ENCODE measurements around the gene ARL16. TPM values are rescaled to one million over a fixed set of nuclear protein-coding genes. Genes with fewer than 3 reads are reported as not detected.
A peak's percentile ranks its signal among the peaks of the same experiment; 100 is the strongest.

Gene ARL16
- polyA plus RNA-seq, 2 of the 4 experiments (the other 2 are of a cell fraction), result 45.2 to 53.6 TPM

DNA sequence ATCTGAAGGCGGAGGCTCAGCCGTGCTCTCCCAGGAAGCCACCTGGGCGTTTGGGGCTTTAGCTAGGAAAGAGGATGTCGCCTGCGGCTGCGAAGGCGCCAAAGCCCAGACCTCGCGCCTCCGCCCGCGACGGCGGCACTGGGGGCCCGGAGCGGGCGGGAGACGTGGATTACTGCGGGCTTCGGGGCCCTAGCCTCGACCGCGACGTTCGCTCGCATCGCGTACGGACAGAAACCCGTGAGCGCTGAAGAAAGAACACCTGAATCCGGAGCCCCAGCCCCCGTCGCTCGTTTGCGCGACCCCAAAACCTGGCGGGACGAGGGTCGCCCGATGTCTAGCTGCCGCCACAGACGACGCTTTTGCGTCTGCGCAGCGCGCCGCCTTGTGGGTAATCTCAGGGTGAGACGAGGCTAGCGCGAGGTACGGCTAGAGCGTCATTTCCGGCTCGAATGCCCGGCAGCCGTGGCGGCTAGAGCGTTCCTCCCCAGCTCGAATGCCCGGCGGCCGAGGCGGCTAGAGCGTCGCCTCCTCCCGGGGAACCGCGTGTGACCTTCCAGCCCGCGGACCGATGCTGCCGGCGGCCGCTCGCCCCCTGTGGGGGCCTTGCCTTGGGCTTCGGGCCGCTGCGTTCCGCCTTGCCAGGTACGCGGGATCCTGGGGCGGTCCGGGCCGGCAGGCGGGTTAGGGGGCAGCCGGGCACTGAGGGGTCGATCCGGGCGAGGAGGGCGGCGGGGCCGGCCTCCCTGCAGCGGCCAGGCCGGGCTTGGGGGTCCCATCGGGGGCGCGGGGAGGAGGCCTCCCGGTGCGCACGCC lies 19.5 kb upstream of the ARL16 start, which contains the start of gene MRPL12 (continued):
- TF ChIP-seq, protein P1, sequence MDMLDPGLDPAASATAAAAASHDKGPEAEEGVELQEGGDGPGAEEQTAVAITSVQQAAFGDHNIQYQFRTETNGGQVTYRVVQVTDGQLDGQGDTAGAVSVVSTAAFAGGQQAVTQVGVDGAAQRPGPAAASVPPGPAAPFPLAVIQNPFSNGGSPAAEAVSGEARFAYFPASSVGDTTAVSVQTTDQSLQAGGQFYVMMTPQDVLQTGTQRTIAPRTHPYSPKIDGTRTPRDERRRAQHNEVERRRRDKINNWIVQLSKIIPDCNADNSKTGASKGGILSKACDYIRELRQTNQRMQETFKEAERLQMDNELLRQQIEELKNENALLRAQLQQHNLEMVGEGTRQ (IDR thresholded peaks at IDR 0.05), result no peak
- TF ChIP-seq ESRRA (IDR thresholded peaks at IDR 0.05; ENCODE audit: borderline replicate concordance, low read length), result peak; percentile 30; the same call in 1 of the 2 replicates
- TF ChIP-seq RCOR1 (IDR thresholded peaks at IDR 0.05; ENCODE audit: low read depth, low read length), result no peak
- no peak for TF ChIP-seq CHD4 (IDR thresholded peaks at IDR 0.05; ENCODE audit: borderline replicate concordance)
- TF ChIP-seq, protein P2, sequence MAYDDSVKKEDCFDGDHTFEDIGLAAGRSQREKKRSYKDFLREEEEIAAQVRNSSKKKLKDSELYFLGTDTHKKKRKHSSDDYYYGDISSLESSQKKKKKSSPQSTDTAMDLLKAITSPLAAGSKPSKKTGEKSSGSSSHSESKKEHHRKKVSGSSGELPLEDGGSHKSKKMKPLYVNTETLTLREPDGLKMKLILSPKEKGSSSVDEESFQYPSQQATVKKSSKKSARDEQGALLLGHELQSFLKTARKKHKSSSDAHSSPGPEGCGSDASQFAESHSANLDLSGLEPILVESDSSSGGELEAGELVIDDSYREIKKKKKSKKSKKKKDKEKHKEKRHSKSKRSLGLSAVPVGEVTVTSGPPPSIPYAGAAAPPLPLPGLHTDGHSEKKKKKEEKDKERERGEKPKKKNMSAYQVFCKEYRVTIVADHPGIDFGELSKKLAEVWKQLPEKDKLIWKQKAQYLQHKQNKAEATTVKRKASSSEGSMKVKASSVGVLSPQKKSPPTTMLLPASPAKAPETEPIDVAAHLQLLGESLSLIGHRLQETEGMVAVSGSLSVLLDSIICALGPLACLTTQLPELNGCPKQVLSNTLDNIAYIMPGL (CRISPR knock-in tag; IDR thresholded peaks at IDR 0.05; ENCODE audit: borderline replicate concordance), result no peak
- TF ChIP-seq, protein P3, sequence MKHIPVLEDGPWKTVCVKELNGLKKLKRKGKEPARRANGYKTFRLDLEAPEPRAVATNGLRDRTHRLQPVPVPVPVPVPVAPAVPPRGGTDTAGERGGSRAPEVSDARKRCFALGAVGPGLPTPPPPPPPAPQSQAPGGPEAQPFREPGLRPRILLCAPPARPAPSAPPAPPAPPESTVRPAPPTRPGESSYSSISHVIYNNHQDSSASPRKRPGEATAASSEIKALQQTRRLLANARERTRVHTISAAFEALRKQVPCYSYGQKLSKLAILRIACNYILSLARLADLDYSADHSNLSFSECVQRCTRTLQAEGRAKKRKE (CRISPR knock-in tag; IDR thresholded peaks at IDR 0.05; ENCODE audit: low read depth), result no peak
- no peak; a peak in 1 of 5 replicates for TF ChIP-seq EP300 (IDR thresholded peaks at IDR 0.05)
- 0 out of 3 replicates have a peak, but pooled peaks have one; percentile 11 for TF ChIP-seq SMC3 (IDR thresholded peaks at IDR 0.05)
- peak; percentile 55 for TF ChIP-seq KDM5A (IDR thresholded peaks at IDR 0.05)
- 0 out of 2 replicates have a peak, but pooled peaks have one; percentile 26 for TF ChIP-seq TFCP2L1 (CRISPR knock-in tag; IDR thresholded peaks at IDR 0.05)
- no peak for TF ChIP-seq FOSL2 (IDR thresholded peaks at IDR 0.05)
- TF ChIP-seq FOSL2 (CRISPR knock-in tag; IDR thresholded peaks at IDR 0.05), result no peak; the same call in 1 of the 2 replicates
- no peak for TF ChIP-seq HOXB5 (CRISPR knock-in tag; IDR thresholded peaks at IDR 0.05)
- TF ChIP-seq, protein P4, sequence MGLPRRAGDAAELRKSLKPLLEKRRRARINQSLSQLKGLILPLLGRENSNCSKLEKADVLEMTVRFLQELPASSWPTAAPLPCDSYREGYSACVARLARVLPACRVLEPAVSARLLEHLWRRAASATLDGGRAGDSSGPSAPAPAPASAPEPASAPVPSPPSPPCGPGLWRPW (IDR thresholded peaks at IDR 0.05), result no peak
- TF ChIP-seq RFX5 (IDR thresholded peaks at IDR 0.05), result no peak
- TF ChIP-seq EHF (CRISPR knock-in tag; IDR thresholded peaks at IDR 0.05), result no peak
- TF ChIP-seq, protein P5, sequence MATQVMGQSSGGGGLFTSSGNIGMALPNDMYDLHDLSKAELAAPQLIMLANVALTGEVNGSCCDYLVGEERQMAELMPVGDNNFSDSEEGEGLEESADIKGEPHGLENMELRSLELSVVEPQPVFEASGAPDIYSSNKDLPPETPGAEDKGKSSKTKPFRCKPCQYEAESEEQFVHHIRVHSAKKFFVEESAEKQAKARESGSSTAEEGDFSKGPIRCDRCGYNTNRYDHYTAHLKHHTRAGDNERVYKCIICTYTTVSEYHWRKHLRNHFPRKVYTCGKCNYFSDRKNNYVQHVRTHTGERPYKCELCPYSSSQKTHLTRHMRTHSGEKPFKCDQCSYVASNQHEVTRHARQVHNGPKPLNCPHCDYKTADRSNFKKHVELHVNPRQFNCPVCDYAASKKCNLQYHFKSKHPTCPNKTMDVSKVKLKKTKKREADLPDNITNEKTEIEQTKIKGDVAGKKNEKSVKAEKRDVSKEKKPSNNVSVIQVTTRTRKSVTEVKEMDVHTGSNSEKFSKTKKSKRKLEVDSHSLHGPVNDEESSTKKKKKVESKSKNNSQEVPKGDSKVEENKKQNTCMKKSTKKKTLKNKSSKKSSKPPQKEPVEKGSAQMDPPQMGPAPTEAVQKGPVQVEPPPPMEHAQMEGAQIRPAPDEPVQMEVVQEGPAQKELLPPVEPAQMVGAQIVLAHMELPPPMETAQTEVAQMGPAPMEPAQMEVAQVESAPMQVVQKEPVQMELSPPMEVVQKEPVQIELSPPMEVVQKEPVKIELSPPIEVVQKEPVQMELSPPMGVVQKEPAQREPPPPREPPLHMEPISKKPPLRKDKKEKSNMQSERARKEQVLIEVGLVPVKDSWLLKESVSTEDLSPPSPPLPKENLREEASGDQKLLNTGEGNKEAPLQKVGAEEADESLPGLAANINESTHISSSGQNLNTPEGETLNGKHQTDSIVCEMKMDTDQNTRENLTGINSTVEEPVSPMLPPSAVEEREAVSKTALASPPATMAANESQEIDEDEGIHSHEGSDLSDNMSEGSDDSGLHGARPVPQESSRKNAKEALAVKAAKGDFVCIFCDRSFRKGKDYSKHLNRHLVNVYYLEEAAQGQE (IDR thresholded peaks at IDR 0.05), result peak; percentile 83
- TF ChIP-seq FOXS1 (CRISPR knock-in tag; IDR thresholded peaks at IDR 0.05), result 0 out of 2 replicates have a peak, but pooled peaks have one; percentile 17
- TF ChIP-seq MYC (IDR thresholded peaks at IDR 0.05; ENCODE audit: borderline replicate concordance, low read length), result peak; percentile 78; the same call in 1 of the 2 replicates
- TF ChIP-seq ZFP36 (IDR thresholded peaks at IDR 0.05; ENCODE audit: borderline replicate concordance, partially characterized antibody), result no peak
- TF ChIP-seq NPAS2 (CRISPR knock-in tag; IDR thresholded peaks at IDR 0.05; ENCODE audit: borderline replicate concordance), result no peak
- TF ChIP-seq CHD2 (IDR thresholded peaks at IDR 0.05; ENCODE audit: low read length, partially characterized antibody), result peak; percentile 83
- no peak for TF ChIP-seq ZNF302 (CRISPR knock-in tag; IDR thresholded peaks at IDR 0.05)
- TF ChIP-seq TP53 (CRISPR knock-in tag; IDR thresholded peaks at IDR 0.05), result no peak
- TF ChIP-seq SREBF2 (IDR thresholded peaks at IDR 0.05), result no peak
- no peak for TF ChIP-seq CBX8 (IDR thresholded peaks at IDR 0.05)
- TF ChIP-seq NR3C1 (IDR thresholded peaks at IDR 0.05), result no peak
- no peak for TF ChIP-seq KDM1A (IDR thresholded peaks at IDR 0.05; ENCODE audit: low read depth)
- no peak for TF ChIP-seq JUNB (IDR thresholded peaks at IDR 0.05)
- TF ChIP-seq PHF8 (IDR thresholded peaks at IDR 0.05; ENCODE audit: borderline replicate concordance, low read depth), result peak; percentile 82
- TF ChIP-seq JUN (IDR thresholded peaks at IDR 0.05), result peak; percentile 73 to 98; a peak in 4 of 5 replicates
- TF ChIP-seq, protein P6, sequence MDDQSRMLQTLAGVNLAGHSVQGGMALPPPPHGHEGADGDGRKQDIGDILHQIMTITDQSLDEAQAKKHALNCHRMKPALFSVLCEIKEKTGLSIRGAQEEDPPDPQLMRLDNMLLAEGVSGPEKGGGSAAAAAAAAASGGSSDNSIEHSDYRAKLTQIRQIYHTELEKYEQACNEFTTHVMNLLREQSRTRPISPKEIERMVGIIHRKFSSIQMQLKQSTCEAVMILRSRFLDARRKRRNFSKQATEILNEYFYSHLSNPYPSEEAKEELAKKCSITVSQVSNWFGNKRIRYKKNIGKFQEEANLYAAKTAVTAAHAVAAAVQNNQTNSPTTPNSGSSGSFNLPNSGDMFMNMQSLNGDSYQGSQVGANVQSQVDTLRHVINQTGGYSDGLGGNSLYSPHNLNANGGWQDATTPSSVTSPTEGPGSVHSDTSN (IDR thresholded peaks at IDR 0.05), result peak; percentile 82
